Stimulated activated CD4-positive, alpha-beta T cell treated with anti-CD3 and anti-CD28 coated beads, Interleukin-4, amount 100 ng/mL, for 4 hours (primary cell): Measurements from ENCODE around the gene RGS17.
"Not testable (repeated sequence)": the region's sequence is repeated elsewhere in the genome, so short reads cannot be mapped to it uniquely, and the experiment has no call there.

ENCODE experiments used
- DNase-seq, 2 experiments: peaks; one replicate each; pipeline ENCODE4 v3.0.0-alpha.2; 2020

RGS17 gene

GRCh38 chr6:153131037-153131981 lies at the start of gene RGS17:
RGS17 (minus strand) TSS chr6:153131282; CDS start chr6:153044018, 87,264 bp downstream.
- peak; percentile 21 to 35 for DNase-seq

DNA sequence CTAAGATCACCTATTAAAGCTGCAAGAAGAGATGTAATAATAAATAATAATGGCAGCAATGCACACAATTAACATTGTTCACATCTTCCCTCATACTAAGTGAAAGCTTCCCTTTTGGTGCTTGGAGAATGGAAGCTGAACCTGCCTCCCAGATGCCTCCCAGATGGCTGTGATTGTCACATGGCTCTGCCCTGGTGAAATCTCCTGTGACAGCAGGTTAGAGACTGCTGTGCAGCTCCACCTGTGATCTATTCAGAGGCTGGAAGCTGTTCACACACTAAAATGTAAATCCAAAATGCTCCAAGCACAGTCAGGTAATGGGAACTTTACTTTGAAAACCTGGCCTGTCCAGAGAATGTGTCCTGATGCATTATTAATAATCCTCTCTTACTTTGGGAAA lies 41.7 kb upstream of the RGS17 start:
- no peak for DNase-seq

GRCh38 chr6:153170511-153170910 lies 39.4 kb upstream of the RGS17 start:
- no peak for DNase-seq

DNA sequence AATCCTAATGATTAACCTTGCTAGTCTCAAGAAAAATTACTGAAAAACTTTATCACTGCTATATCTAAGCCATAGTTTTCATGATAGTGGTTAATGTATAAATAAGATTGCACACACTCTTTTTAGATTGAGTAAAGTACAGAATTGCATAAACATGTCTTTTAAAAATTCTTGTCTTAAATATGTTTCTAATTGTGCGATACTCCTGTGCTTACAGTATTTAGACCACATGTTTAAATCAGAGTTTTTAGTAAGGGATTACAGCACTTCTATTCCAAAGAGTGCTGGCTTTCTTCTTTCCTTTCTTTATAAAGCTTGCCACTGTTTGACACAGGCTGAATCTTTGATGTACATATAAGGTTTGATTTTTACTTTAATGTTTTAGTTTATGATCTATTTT lies 36.8 kb upstream of the RGS17 start:
- no peak for DNase-seq

GRCh38 chr6:153167061-153167891 lies 36.2 kb upstream of the RGS17 start:
- no peak for DNase-seq

DNA sequence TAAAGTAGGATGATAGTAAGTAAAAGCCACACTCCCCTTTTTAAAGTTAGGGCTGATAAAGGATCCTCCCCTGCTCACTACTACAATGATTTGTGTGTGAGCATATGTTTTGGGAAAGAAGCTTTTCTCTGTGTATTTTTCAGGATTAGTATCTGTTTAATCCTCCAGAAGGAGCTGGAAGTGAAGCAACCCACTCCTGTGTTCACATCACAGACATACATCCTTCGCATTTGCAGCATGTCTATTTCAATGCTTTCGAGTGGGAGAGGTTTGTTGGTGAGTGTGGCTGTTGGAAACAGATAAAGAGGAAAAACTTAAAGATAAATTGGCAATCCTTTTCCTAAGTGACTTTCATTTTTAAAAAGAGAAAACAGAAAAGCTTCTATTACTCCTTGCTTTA lies 31.6 kb upstream of the RGS17 start:
- DNase-seq: no peak

DNA sequence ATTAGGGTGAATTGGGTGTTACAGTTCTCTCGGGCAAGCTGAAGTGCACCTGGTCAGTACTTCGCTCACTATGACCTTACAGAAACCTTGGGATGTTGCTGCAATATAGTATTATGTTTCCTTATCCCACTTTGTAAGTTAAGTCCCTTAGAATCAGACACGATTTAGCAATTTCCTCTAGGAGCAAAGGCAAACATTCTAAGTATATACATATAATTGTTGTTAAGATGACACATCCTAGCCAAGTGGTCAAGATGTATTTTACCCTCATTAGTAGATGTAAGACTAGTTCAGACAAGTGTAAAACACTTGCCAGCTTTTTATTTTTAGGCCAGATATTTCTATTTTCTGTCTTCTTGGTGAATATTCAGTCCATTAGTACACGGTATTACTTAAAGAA lies 31.1 kb upstream of the RGS17 start:
- no peak for DNase-seq

DNA sequence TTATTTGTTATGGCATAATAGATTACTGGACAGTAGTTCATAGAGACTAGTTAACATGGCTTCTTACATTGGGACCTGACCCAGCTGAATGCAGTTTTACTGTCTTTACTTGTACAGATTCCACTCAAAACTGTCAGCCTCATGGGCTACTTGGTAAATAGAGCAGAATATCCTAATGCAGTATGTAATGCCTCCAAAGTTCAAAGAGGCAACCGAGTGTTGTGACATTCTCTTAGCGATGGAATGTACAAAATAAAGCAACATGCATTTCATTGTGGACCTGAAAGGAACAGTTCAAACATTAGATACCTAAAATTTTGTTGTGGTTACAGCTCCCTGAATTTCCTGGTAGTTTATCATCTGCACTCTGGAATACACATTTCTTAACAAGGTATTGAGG lies 29.1 kb upstream of the RGS17 start:
- DNase-seq: no peak

- no peak for DNase-seq
Measured at GRCh38 chr6:153150752-153151440, 19.8 kb upstream of the RGS17 start.

DNA sequence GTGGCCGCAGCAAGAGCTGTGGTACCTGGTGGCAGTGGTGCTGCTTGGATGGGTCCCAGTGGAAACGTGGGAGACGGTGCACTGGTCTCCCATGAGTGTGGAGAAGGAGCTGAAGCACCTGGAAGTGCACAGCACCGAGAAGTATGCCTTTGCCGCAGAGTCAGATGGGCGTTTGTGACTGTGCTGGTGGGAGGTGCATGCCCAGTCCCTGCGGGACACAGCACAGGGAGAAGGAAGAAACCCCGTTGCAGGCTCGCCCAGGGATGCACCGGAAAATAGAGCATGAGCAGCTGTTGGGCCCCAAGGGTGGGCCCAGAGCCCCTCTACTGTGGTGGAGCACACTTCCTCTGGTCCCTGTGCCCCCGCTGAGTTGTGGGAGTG lies 19.3 kb upstream of the RGS17 start:
- DNase-seq: no peak

GRCh38 chr6:153149891-153150290 lies 18.8 kb upstream of the RGS17 start:
- DNase-seq: no peak

DNA sequence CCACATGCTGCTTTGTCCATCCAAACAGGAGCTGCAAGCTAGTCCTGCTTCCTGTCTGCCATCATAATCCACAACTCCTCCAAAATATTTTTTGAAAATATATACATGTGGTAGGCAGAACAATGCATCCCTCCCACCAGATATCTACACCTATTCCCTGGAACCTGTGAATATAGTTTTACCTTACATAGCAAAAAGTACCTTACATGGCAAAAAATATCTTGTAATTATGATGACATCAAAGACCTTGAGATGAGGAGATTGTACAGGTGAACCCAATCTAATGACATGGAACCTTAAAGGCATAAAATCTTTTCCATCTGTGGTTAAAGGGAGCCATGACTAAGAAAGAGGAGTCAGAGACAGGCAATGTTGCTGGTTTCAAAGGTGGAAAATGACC lies 15.3 kb upstream of the RGS17 start:
- DNase-seq: no peak

GRCh38 chr6:153145591-153145990 lies 14.5 kb upstream of the RGS17 start:
- DNase-seq: no peak

GRCh38 chr6:153143200-153143599 lies 12.1 kb upstream of the RGS17 start:
- DNase-seq: no peak

- no peak for DNase-seq
Measured at GRCh38 chr6:153140299-153140698, 9.2 kb upstream of the RGS17 start.

- no peak for DNase-seq
Measured at GRCh38 chr6:153138930-153139329, 7.8 kb upstream of the RGS17 start.

DNA sequence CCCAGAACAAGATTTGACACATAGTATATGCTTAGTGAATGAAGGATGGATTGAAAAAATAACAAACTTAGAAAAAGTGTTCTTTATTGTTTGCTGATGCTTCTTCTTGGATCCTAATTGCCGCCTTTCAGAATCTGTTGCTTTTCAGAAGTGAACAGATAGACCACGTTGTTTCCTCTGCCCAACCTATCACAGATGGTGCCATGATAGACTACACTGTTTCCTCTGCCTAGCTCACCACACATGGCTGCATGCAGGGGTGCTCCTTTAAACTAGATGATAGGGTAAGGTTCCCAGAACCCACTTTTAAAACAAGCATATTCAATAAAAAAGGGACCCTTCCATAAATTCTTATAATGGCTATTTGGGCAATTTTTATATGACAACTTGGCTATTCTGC lies 4.6 kb upstream of the RGS17 start:
- DNase-seq: no peak

GRCh38 chr6:153133667-153134066 lies 2.6 kb upstream of the RGS17 start:
- DNase-seq: not testable (repeated sequence)

- DNase-seq: no peak
Measured at GRCh38 chr6:153130515-153131036, 506 bp downstream of the RGS17 start.

GRCh38 chr6:153129873-153130514 lies 1.1 kb downstream of the RGS17 start:
- DNase-seq: no peak

DNA sequence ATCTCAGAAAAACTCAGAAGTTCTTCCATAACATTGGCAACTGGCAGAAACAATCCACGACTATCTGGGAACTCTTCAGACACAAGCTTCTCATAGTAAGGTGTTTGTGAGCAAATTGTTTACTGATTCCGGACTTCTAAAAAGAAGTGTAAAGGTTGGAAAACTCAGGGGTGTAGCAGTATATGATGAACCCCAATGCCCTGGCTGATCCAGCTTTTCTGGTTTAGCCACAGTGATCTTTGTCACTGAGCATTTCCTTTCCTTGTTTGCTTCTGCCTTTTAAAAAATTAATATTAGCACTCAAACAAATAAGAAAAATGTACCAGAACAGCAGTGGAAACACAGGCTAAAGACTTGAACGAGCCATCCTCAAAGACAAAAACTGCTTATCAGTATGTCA lies 4.9 kb downstream of the RGS17 start:
- no peak for DNase-seq

GRCh38 chr6:153125032-153125431 lies 6.0 kb downstream of the RGS17 start:
- DNase-seq: no peak

DNA sequence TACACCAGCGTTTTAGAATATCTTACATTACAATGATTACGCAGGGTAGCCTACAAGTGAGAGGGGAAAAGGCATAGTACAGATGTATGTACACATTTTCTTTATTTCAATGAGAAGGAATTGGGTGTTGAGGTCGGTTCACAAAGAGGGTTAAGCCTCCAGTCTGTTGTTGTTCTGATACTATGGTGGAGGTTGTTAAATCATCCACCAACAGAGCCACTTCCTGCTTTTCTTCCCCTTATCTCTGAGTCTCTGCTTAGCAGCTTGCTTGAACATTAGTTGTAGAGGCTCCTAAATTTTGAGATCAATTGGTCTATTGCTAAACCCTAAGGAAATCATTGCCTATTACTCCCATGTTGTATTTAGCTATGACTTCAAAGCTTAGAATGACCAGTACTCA lies 7.3 kb downstream of the RGS17 start:
- DNase-seq: no peak
